ENCODE data around the gene SCT.

- no peak for TF ChIP-seq POU6F1 (CRISPR knock-in tag; IDR thresholded peaks at IDR 0.05; ENCODE audit: borderline replicate concordance, low read depth)
- TF ChIP-seq PPARA (CRISPR knock-in tag; IDR thresholded peaks at IDR 0.05; ENCODE audit: borderline replicate concordance): no peak
Measured at GRCh38 chr11:584287-584686, 42.7 kb downstream of the SCT start.

All from SK-N-SH treated with all-trans-retinoic acid at 6 μM for 48 hours (cell line).